Caco-2 (cell line): Measurements from ENCODE around the gene STK32B. TPM values are rescaled to one million over a fixed set of nuclear protein-coding genes. Genes with fewer than 3 reads are reported as not detected.
"Not testable (repeated sequence)": the region's sequence is repeated elsewhere in the genome, so short reads cannot be mapped to it uniquely, and the experiment has no call there.

ENCODE experiments used
- BruUV-seq: library from RNA; stranded (reverse); fragments of 400-500 nt; replicated peaks from 2 replicates; lab custom pipeline; 2021; lab: Mats Ljungman, UMichigan
- CTCF ChIA-PET: fragments of 300-600 bp; sonication (Branson Sonifier 250); formaldehyde crosslinking; loops from one replicate; lab custom pipeline; 2022; ENCODE audit warnings: antibody characterized with exemption; lab: Charles Lee
- POLR2A ChIA-PET: fragments of 300-600 bp; sonication (Branson Sonifier 250); formaldehyde crosslinking; loops from one replicate; lab custom pipeline; 2022; ENCODE audit warnings: antibody characterized with exemption; lab: Charles Lee
- DNase-seq, 2 experiments: peaks; one replicate each; pipeline versions ENCODE4 v3.0.0 to v3.0.0-alpha.2; 2020 to 2022
- H3K27me3 ChIP-seq: replicated peaks from 2 replicates; pipeline ENCODE4 v1.6.0; 2011; ENCODE audit warnings: low read length; ENCODE audit not compliant: control insufficient read depth, insufficient read depth
- H3K36me3 ChIP-seq: 2 replicates; pipeline ENCODE4 v1.5.1; 2011; ENCODE audit warnings: low read length; ENCODE audit not compliant: control insufficient read depth, insufficient read depth
- H3K4me1 ChIP-seq: fragments of 250-450 bp; sonication (Bioruptor Pico); 2 replicates; pipeline ENCODE4 v1.5.1; 2020; ENCODE audit warnings: mild to moderate bottlenecking
- H3K4me3 ChIP-seq: 2 replicates; pipeline ENCODE4 v1.5.1; 2011; ENCODE audit warnings: low read depth, mild to moderate bottlenecking, control low read depth, low read length
- H3K9me3 ChIP-seq: fragments of 250-450 bp; sonication (Bioruptor Pico); 2 replicates; pipeline ENCODE4 v1.5.1; 2020; ENCODE audit warnings: mild to moderate bottlenecking, moderate library complexity
- H3K27ac Mint-ChIP-seq: one replicate; pipeline ENCODE4 v1.8.0; 2022; ENCODE audit warnings: mixed read lengths; ENCODE audit not compliant: unreplicated experiment
- H3K27me3 Mint-ChIP-seq: one replicate; pipeline ENCODE4 v1.8.0; 2022; ENCODE audit warnings: mixed read lengths; ENCODE audit not compliant: insufficient read depth, unreplicated experiment
- H3K36me3 Mint-ChIP-seq: one replicate; pipeline ENCODE4 v1.8.0; 2022; ENCODE audit warnings: mild to moderate bottlenecking, mixed read lengths; ENCODE audit not compliant: insufficient read depth, unreplicated experiment
- H3K4me1 Mint-ChIP-seq: one replicate; pipeline ENCODE4 v1.8.0; 2022; ENCODE audit warnings: low read depth, mixed read lengths; ENCODE audit not compliant: unreplicated experiment
- H3K4me3 Mint-ChIP-seq: one replicate; pipeline ENCODE4 v1.8.0; 2022; ENCODE audit warnings: mild to moderate bottlenecking, moderate library complexity, mixed read lengths; ENCODE audit not compliant: unreplicated experiment
- H3K9me3 Mint-ChIP-seq: one replicate; pipeline ENCODE4 v1.8.0; 2022; ENCODE audit warnings: mixed read lengths; ENCODE audit not compliant: unreplicated experiment
- intact Hi-C: fragments of 100-400 bp; cut with micrococcal nuclease; formaldehyde crosslinking; loops from one replicate; pipeline ENCODE4 v1.10.0; 2022; ENCODE audit not compliant: unreplicated experiment
- total RNA-seq: library from RNA; stranded (reverse); gene quantifications from 2 replicates; pipeline ENCODE4 v1.2.3, GENCODE V29; 2022
- TF ChIP-seq, protein P1 (sequence below), 2 experiments: fragments of 200-600 bp in 1 of 2; IDR thresholded peaks; 1 replicate in 1 of 2; 2 replicates in 1 of 2; pipeline versions ENCODE4 v1.5.1 to v1.8.0; 2011 to 2022; ENCODE audit warnings: antibody characterized with exemption in 1 of 2, control low read depth in 1 of 2, inconsistent platforms in 1 of 2, low read depth in 1 of 2, low read length in 1 of 2, mild to moderate bottlenecking in 1 of 2, moderate library complexity in 1 of 2; ENCODE audit not compliant: insufficient read depth in 1 of 2, severe bottlenecking in 1 of 2, unreplicated experiment in 1 of 2

Gene STK32B
- total RNA-seq, 1 experiment from 2014 or later = 11.2 TPM

- H3K9me3 Mint-ChIP-seq = peaks cover 15% of the 10 kb centered on the region
- DNase-seq = no peak
- ChIA-PET POLR2A (no interaction called here), CTCF (no interaction called here)
- no TSS peak for BruUV-seq
- Histone ChIP-seq H3K4me1 (no peaks in the 10 kb centered on the region), H3K9me3 (peaks cover 2% of the 10 kb centered on the region; the same call in 1 of the 2 replicates), H3K27me3 (no peaks in the 10 kb centered on the region), H3K4me3 (no peak overlapping the region), H3K36me3 (no peaks in the 10 kb centered on the region)
- H3K27ac Mint-ChIP-seq = no peak overlapping the region
- H3K4me1 Mint-ChIP-seq = no peaks in the 10 kb centered on the region
- TF ChIP-seq, protein P1, sequence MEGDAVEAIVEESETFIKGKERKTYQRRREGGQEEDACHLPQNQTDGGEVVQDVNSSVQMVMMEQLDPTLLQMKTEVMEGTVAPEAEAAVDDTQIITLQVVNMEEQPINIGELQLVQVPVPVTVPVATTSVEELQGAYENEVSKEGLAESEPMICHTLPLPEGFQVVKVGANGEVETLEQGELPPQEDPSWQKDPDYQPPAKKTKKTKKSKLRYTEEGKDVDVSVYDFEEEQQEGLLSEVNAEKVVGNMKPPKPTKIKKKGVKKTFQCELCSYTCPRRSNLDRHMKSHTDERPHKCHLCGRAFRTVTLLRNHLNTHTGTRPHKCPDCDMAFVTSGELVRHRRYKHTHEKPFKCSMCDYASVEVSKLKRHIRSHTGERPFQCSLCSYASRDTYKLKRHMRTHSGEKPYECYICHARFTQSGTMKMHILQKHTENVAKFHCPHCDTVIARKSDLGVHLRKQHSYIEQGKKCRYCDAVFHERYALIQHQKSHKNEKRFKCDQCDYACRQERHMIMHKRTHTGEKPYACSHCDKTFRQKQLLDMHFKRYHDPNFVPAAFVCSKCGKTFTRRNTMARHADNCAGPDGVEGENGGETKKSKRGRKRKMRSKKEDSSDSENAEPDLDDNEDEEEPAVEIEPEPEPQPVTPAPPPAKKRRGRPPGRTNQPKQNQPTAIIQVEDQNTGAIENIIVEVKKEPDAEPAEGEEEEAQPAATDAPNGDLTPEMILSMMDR (IDR thresholded peaks at IDR 0.05; ENCODE audit: insufficient read depth in 1 of 2, low read depth in 1 of 2, low read length in 1 of 2, severe bottlenecking in 1 of 2, unreplicated experiment in 1 of 2) = no peak
- H3K27me3 Mint-ChIP-seq = peaks cover 3% of the 10 kb centered on the region
- H3K36me3 Mint-ChIP-seq = no peaks in the 10 kb centered on the region
- intact Hi-C loops = no loop called here
- H3K4me3 Mint-ChIP-seq = no peak overlapping the region
Observed at GRCh38 chr4:5435201-5435600, 383.9 kb downstream of the STK32B start.

DNA sequence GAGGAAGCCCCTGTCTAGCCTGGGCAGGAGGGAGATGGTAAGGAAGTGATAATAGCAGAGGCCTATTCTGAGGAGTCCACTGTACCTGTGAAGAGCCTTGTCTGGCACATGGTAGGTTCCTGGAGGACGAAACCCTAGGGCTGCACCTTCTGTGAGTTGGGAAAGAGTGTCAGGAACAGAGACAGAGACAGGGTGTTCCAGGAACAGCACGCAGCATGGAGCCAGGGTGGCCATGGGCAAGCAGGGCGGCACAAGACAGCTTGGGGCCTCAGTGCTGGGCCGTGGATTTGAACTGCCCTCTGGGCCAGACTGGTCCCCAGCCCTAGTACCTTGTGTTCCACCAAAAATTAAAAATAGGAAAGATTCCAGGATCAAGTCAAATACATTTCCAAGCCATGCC is 384.5 kb downstream of the STK32B start:
- POLR2A ChIA-PET = no interaction called here
- no peaks in the 10 kb centered on the region for H3K27me3 ChIP-seq
- no peak overlapping the region for H3K4me3 Mint-ChIP-seq
- no peaks in the 10 kb centered on the region for H3K4me1 Mint-ChIP-seq
- H3K36me3 Mint-ChIP-seq = no peaks in the 10 kb centered on the region
- H3K27ac Mint-ChIP-seq = no peak overlapping the region
- CTCF ChIA-PET = no interaction called here
- intact Hi-C loops = no loop called here
- H3K9me3 ChIP-seq = no peaks in the 10 kb centered on the region
- H3K36me3 ChIP-seq = no peaks in the 10 kb centered on the region
- H3K4me3 ChIP-seq = no peak overlapping the region
- no peaks in the 10 kb centered on the region for H3K4me1 ChIP-seq
- H3K27me3 Mint-ChIP-seq = peaks cover 3% of the 10 kb centered on the region
- BruUV-seq = no TSS peak
- TF ChIP-seq, protein P1 (IDR thresholded peaks at IDR 0.05; ENCODE audit: insufficient read depth in 1 of 2, low read depth in 1 of 2, low read length in 1 of 2, severe bottlenecking in 1 of 2, unreplicated experiment in 1 of 2) = no peak
- peaks cover 9% of the 10 kb centered on the region for H3K9me3 Mint-ChIP-seq
- DNase-seq = no peak

DNA sequence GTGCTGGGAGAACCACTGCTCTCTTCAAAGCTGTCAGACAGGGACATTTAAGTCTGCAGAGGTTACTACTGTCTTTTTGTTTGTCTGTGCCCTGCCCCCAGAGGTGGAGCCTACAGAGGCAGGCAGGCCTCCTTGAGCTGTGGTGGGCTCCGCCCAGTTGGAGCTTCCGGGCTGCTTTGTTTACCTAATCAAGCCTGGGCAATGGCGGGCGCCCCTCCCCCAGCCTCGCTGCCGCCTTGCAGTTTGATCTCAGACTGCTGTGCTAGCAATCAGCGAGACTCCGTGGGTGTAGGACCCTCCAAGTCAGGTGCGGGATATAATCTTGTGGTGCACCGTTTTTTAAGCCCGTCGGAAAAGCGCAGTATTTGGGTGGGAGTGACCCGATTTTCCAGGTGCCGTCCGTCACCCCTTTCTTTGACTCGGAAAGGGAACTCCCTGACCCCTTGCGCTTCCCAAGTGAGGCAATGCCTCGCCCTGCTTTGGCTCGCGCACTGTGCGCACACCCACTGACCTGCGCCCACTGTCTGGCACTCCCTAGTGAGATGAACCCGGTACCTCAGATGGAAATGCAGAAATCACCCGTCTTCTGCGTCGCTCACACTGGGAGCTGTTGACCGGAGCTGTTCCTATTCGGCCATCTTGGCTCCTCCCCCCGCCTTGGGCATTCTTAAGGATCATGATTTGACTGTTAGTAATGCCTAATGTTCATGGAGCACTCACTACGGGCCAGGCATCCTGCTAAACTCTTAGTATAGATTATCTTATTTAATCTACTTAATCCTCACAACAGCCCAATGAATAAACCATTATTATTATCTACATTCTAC is 392.9 kb downstream of the STK32B start:
- H3K4me3 Mint-ChIP-seq, H3K36me3 ChIP-seq, BruUV-seq, POLR2A ChIA-PET, H3K9me3 ChIP-seq, DNase-seq, H3K27me3 ChIP-seq, H3K27me3 Mint-ChIP-seq, H3K4me3 ChIP-seq, H3K36me3 Mint-ChIP-seq, H3K4me1 ChIP-seq, intact Hi-C loops, H3K4me1 Mint-ChIP-seq, H3K27ac Mint-ChIP-seq, CTCF ChIA-PET, H3K9me3 Mint-ChIP-seq: not testable (repeated sequence)
